ENCODE data around the gene FBXO36. TPM values are rescaled to one million over a fixed set of nuclear protein-coding genes. Genes with fewer than 3 reads are reported as not detected.
A peak's percentile ranks its signal among the peaks of the same experiment; 100 is the strongest.
"Not testable (repeated sequence)": the region's sequence is repeated elsewhere in the genome, so short reads cannot be mapped to it uniquely, and the experiment has no call there.

The FBXO36 gene
- total and polyA plus RNA-seq, 7 donors = 0.90 to 3.5 (median 2.9) TPM

GRCh38 chr2:229917793-229918192 is 4.5 kb upstream of the FBXO36 start:
- no peak overlapping the region for H3K4me3 ChIP-seq
- H3K4me1 ChIP-seq = peaks cover 0 to 53% (median 34%) of the 10 kb centered on the region in 4 donors
- no peaks in the 10 kb centered on the region for H3K27me3 ChIP-seq
- H3K27ac ChIP-seq = no peak overlapping the region
- TF ChIP-seq POLR2AphosphoS5 (IDR thresholded peaks at IDR 0.05) = no peak
- TF ChIP-seq EP300 (IDR thresholded peaks at IDR 0.05) = no peak
- no peak for TF ChIP-seq POLR2A (IDR thresholded peaks at IDR 0.05)
- no peak for TF ChIP-seq CTCF (IDR thresholded peaks at IDR 0.05)
- no peak for DNase-seq
- H3K36me3 ChIP-seq = peaks cover 0 to 6% (median 0%) of the 10 kb centered on the region in 4 donors
- 91 to 95% methylated on average over 5 of the region's 5 CpGs for WGBS, 2 donors
- no peaks in the 10 kb centered on the region for H3K9me3 ChIP-seq
- intact Hi-C loops (cut with DNase I) = no loop called here

GRCh38 chr2:229920011-229920641 is 2.2 kb upstream of the FBXO36 start:
- DNase-seq = no peak
- Histone ChIP-seq H3K27ac (peak overlapping the region; percentile 99 to 100 (median 100)), H3K9me3 (no peaks in the 10 kb centered on the region), H3K36me3 (peaks cover 0 to 6% (median 0%) of the 10 kb centered on the region in 4 donors), H3K27me3 (no peaks in the 10 kb centered on the region), H3K4me1 (peaks cover 0 to 42% (median 34%) of the 10 kb centered on the region in 4 donors), H3K4me3 (peak overlapping the region; percentile 85 to 95 (median 92))
- 2 to 5% methylated on average over 20 of the region's 20 CpGs for WGBS, 2 donors
- TF ChIP-seq POLR2AphosphoS5 (IDR thresholded peaks at IDR 0.05) (no peak), POLR2A (IDR thresholded peaks at IDR 0.05) (no peak)
- intact Hi-C loops (cut with DNase I) = loop anchor here (10.0 kb wide), 2 partner anchors 115 to 495 kb away; partner anchors contain the start of gene SP100

GRCh38 chr2:229921101-229921891 is 1.0 kb upstream of the FBXO36 start:
- Histone ChIP-seq H3K27ac (peak overlapping the region; percentile 99 to 100 (median 100)), H3K9me3 (no peaks in the 10 kb centered on the region), H3K36me3 (peaks cover 0 to 6% (median 0%) of the 10 kb centered on the region in 4 donors), H3K4me3 (peak overlapping the region; percentile 85 to 95 (median 92)), H3K4me1 (peaks cover 0 to 37% (median 31%) of the 10 kb centered on the region in 4 donors), H3K27me3 (no peaks in the 10 kb centered on the region)
- intact Hi-C loops (cut with DNase I) = loop anchor here (10.0 kb wide), 2 partner anchors 116 to 494 kb away; partner anchors contain the start of gene SP100
- 1% methylated on average over 60 of the region's 60 CpGs for WGBS, 2 donors
- DNase-seq = peak; percentile 88
- TF ChIP-seq CTCF (IDR thresholded peaks at IDR 0.05) = no peak
- peak in 1 of 4 donors; percentile 7 for TF ChIP-seq POLR2AphosphoS5 (IDR thresholded peaks at IDR 0.05)

- DNase-seq = peak; percentile 97
- peak within 1 kb of the TSS; percentile 85 to 95 (median 92) for H3K4me3 ChIP-seq
- TF ChIP-seq POLR2A (IDR thresholded peaks at IDR 0.05) = peak in 1 of 2 donors; percentile 29
- TF ChIP-seq CTCF (IDR thresholded peaks at IDR 0.05) = no peak
- peak in 1 of 4 donors; percentile 23 for TF ChIP-seq EP300 (IDR thresholded peaks at IDR 0.05)
- TF ChIP-seq POLR2AphosphoS5 (IDR thresholded peaks at IDR 0.05) = peak in 3 of 4 donors; percentile 53 to 77 (median 66)
- H3K27me3 ChIP-seq = no peaks in the 10 kb centered on the region
- H3K9me3 ChIP-seq = no peaks in the 10 kb centered on the region
- H3K4me1 ChIP-seq = peaks cover 0 to 34% (median 30%) of the 10 kb centered on the region in 4 donors
- intact Hi-C loops (cut with DNase I) = loop anchor here (10.0 kb wide), 2 partner anchors 117 to 493 kb away; partner anchors contain the start of gene SP100
- 1% methylated on average over 49 of the region's 49 CpGs for WGBS, 2 donors
- H3K36me3 ChIP-seq = peaks cover 0 to 6% (median 0%) of the 10 kb centered on the region in 4 donors
- peak within 1 kb of the TSS; percentile 99 to 100 (median 100) for H3K27ac ChIP-seq
These were observed 333 bp upstream of the FBXO36 start, which contains the start of gene TRIP12 for GRCh38 chr2:229921892-229922448. TSS of gene TRIP12 (minus strand) at chr2:229922009. CDS start at chr2:229880079, 41,930 bp downstream.

GRCh38 chr2:229924541-229924940 is 2.2 kb downstream of the FBXO36 start:
- H3K4me3 ChIP-seq, DNase-seq, H3K36me3 ChIP-seq, H3K27me3 ChIP-seq, H3K9me3 ChIP-seq, H3K27ac ChIP-seq: not testable (repeated sequence)
- intact Hi-C loops (cut with DNase I) = loop anchor here (2.0 to 10.0 kb wide), 3 partner anchors 56 to 490 kb away; partner anchors contain the start of gene SP100
- H3K4me1 ChIP-seq = peaks cover 0 to 24% (median 23%) of the 10 kb centered on the region in 4 donors
- 94% methylated on average over 10 of the region's 10 CpGs for WGBS, 2 donors

Measured in sigmoid colon (tissue), 7 donors.